ENCODE measurements around the gene LOXL1.

DNA sequence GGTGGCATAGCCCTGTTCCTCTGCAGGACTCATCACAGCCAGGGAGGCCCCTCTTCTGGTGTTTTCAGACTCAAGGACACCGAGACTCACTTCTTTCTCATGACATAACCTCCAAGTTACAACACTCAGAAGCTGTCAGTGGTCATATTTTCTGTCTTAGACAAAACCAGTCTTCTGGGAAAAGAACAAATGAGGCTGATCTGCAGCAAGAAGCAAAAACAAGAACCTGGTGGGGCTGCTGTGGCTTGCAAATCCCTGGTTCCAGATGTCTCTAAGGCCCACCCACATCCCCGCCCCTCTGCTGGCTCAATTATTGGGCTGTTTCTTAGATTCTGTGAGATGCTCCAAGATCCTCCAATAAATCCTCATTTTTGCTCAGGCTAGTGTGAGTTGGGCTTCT, 16.6 kb upstream of the LOXL1 start:
- TF ChIP-seq CREM (IDR thresholded peaks at IDR 0.05) (no peak), CREM (CRISPR knock-in tag; IDR thresholded peaks at IDR 0.05) (no peak), FOXA1 (IDR thresholded peaks at IDR 0.05) (no peak), FOXA1 (CRISPR knock-in tag; IDR thresholded peaks at IDR 0.05) (no peak)
- TF ChIP-seq, protein P1, sequence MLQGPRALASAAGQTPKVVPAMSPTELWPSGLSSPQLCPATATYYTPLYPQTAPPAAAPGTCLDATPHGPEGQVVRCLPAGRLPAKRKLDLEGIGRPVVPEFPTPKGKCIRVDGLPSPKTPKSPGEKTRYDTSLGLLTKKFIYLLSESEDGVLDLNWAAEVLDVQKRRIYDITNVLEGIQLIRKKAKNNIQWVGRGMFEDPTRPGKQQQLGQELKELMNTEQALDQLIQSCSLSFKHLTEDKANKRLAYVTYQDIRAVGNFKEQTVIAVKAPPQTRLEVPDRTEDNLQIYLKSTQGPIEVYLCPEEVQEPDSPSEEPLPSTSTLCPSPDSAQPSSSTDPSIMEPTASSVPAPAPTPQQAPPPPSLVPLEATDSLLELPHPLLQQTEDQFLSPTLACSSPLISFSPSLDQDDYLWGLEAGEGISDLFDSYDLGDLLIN (CRISPR knock-in tag; IDR thresholded peaks at IDR 0.05; ENCODE audit: borderline replicate concordance): no peak
- TF ChIP-seq, protein P2, sequence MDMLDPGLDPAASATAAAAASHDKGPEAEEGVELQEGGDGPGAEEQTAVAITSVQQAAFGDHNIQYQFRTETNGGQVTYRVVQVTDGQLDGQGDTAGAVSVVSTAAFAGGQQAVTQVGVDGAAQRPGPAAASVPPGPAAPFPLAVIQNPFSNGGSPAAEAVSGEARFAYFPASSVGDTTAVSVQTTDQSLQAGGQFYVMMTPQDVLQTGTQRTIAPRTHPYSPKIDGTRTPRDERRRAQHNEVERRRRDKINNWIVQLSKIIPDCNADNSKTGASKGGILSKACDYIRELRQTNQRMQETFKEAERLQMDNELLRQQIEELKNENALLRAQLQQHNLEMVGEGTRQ (IDR thresholded peaks at IDR 0.05; ENCODE audit: low read depth, low read length): no peak
- TF ChIP-seq, protein P2 (CRISPR knock-in tag; IDR thresholded peaks at IDR 0.05; ENCODE audit: borderline replicate concordance): no peak
